ENCODE measurements around the gene HCRTR1.

The HCRTR1 gene

DNA sequence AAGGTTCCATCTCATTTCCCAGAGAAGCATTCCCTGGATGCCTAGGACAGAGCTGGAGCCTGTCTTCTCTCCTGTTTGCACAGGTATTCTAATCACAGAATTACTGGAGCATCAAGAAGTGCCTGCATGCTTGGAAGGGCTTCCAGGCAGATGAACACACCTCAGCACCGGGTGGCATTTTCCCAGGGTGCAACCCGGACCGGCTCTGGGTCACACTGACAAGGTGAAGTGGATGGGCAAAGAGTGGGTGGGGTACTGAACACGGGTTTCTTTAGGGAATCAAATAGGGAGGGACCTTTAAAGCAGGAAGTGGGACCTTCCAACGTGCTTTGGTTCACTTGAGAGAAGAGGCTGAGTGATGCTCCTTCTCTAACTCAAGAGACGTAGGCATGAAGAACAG lies 34.3 kb downstream of the HCRTR1 start:
- Histone ChIP-seq H3K9me3 (replicated peaks in 1 of 11) (no peaks in the 10 kb centered on the region), H3K27me3 (no peaks in the 10 kb centered on the region), H3K4me1 (peaks cover 7 to 39% (median 18%) of the 10 kb centered on the region in 10 experiments), H3K4me3 (no peak overlapping the region), H4K20me1 (no peaks in the 10 kb centered on the region), H3K9ac (no peak overlapping the region), H3K27ac (no peak overlapping the region), H3K4me2 (no peak overlapping the region), H3K36me3 (no peaks in the 10 kb centered on the region)
- TF ChIP-seq Cebpa-rat (IDR thresholded peaks at IDR 0.05): no peak

DNA sequence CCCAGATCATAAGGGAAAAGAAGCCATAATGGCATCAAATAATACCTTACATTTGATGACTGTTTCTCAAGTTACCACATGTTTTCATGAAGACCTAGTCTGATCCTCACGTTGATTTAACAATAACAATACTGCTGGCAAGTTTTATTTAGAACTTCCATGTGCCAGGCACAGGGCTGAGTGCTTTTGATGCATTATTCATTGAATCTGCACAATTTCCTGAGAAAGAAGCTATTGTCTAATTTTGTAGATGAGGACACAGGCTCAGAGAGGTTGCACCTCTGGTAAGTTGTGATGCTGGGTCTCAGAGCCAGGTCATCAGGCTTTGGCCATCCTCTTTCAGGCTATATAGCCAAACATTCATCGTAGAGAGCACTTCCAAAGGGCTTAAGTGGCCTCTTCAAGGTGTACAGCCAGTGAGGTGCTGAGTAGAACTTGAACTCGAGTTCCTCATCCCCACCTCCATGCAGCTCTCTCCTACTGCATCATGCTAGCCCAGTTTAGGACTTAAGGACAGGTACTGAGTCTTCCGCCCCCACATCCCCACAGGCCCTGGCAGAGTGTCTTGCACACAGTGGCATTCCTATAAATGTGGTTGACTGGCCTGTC lies 35.5 kb downstream of the HCRTR1 start:
- Histone ChIP-seq H3K4me3 (no peak overlapping the region), H4K20me1 (no peaks in the 10 kb centered on the region), H3K4me2 (no peak overlapping the region), H3K27ac (no peak overlapping the region), H3K27me3 (no peaks in the 10 kb centered on the region), H3K36me3 (no peaks in the 10 kb centered on the region), H3K9me3 (replicated peaks in 1 of 11) (no peaks in the 10 kb centered on the region), H3K9ac (no peak overlapping the region), H3K4me1 (peaks cover 20 to 51% (median 30%) of the 10 kb centered on the region in 10 experiments)
- TF ChIP-seq Cebpa-rat (IDR thresholded peaks at IDR 0.05): no peak

DNA sequence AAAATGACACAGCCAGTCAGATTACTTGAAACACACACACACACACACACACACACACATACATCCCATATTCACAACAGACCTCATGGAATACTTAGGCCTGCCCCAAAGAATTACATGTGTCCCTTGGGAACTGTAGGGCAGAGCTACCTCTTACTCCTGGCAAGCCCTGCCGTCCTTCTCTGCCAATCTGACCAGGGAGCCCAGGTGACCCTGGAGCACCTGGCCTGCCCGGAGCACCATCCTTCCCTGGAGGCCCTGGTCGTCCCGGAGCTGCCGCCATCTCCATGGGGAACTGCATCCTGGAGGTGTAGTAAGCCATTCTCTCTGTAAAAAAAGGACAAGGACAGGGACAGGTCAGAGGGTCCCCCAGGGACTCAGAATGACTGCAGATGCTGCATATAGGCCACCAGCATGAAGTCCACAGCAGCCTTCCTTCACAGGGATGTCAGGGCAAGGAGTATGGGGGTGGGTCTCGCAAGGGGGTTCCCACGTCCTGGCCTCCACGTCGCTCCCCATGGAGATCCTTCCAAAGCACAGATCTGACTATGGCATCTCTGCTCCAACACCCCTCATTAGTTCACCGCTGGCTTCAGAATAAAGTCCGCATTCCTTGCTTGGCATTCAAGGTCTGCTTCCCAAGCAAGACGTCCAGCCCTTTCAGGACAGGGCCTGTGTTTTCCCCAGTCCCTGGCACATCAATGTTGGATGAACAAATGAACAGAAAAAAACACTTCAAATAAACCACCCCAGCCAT lies 36.4 kb downstream of the HCRTR1 start:
- Histone ChIP-seq H3K4me1 (peaks cover 29 to 56% (median 37%) of the 10 kb centered on the region in 10 experiments), H3K4me2 (no peak overlapping the region), H3K4me3 (no peak overlapping the region), H3K36me3 (no peaks in the 10 kb centered on the region), H4K20me1 (no peaks in the 10 kb centered on the region), H3K27ac (peak overlapping the region in 2 of 11 experiments; percentile 0 to 3; a peak in 1 of 22 replicates), H3K27me3 (no peaks in the 10 kb centered on the region), H3K9me3 (replicated peaks in 1 of 11) (no peaks in the 10 kb centered on the region), H3K9ac (no peak overlapping the region)
- no peak for TF ChIP-seq Cebpa-rat (IDR thresholded peaks at IDR 0.05)

DNA sequence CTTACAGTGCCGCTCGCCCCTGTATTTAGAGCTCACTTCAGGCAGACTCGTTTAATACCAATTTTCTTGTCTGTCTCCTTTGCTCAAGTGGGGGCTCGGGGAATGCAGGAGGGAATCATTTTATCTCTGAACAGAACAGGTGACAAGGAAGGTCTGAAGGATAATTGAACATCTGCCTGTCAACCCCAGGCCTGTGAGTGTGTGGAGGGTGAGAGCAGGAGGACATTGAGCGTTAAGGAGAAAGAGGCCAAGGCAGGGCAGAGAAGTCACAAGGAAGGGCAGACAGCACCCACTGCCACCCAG lies 36.9 kb downstream of the HCRTR1 start:
- H3K27ac ChIP-seq: peak overlapping the region in 2 of 11 experiments; percentile 0 to 3; a peak in 1 of 22 replicates
- no peaks in the 10 kb centered on the region for H3K9me3 ChIP-seq (replicated peaks in 1 of 11)
- no peaks in the 10 kb centered on the region for H4K20me1 ChIP-seq
- no peaks in the 10 kb centered on the region for H3K36me3 ChIP-seq
- no peak overlapping the region for H3K4me2 ChIP-seq
- no peak for TF ChIP-seq Cebpa-rat (IDR thresholded peaks at IDR 0.05)
- no peak overlapping the region for H3K9ac ChIP-seq
- no peak overlapping the region for H3K4me3 ChIP-seq
- H3K4me1 ChIP-seq: peaks cover 34 to 61% (median 43%) of the 10 kb centered on the region in 10 experiments
- no peaks in the 10 kb centered on the region for H3K27me3 ChIP-seq

DNA sequence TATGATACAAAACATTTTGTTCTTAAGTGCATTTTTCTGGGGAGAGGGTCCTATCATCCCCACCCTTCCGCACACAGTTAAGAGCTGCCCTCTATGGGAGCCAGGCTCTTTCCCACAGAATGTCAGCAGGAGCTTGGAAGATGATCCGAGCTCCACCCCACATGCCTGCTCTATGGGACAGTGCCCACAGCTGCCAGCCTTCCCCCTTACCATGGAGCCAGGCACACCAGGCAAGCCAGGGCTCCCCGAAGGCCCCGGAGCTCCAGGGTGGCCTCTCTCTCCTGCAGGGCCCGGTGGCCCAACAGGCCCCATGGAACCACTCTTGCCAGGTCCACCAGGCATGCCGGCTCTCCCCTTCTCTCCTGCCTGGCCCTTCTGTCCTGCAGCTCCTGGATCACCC lies 37.6 kb downstream of the HCRTR1 start:
- Histone ChIP-seq H3K27ac (peak overlapping the region in 4 of 11 experiments; percentile 35 to 91 (median 86); a peak in 4 of 22 replicates), H3K4me1 (peaks cover 41 to 68% (median 49%) of the 10 kb centered on the region in 10 experiments), H4K20me1 (no peaks in the 10 kb centered on the region), H3K27me3 (no peaks in the 10 kb centered on the region), H3K4me2 (peak overlapping the region in 6 of 11 experiments; percentile 83 to 99 (median 92); a peak in 9 of 22 replicates), H3K4me3 (no peak overlapping the region), H3K36me3 (no peaks in the 10 kb centered on the region), H3K9ac (peak overlapping the region in 1 of 11 experiments; percentile 6; a peak in 2 of 22 replicates), H3K9me3 (replicated peaks in 1 of 11) (no peaks in the 10 kb centered on the region)
- no peak for TF ChIP-seq Cebpa-rat (IDR thresholded peaks at IDR 0.05)

DNA sequence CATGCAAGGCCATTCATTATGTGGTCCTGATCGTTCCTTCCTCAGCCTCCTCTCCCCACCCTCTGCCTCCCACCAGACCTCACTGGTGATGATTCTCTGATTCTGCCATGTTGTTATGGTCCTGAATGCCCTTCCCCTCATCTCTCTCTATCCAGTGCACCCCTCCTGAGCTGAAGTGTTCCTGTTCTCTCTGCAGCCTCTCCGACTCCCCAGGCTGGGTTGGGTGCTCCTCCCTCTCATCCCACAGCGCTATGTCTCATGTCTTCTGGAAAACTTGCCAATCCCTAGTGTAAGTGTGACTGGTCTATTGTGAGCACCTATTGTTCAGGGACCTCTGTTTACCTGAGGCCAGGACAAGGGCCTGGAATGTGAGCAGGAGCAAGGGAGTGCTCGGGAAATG lies 38.3 kb downstream of the HCRTR1 start:
- H3K9me3 ChIP-seq (replicated peaks in 1 of 11): no peaks in the 10 kb centered on the region
- H3K9ac ChIP-seq: peak overlapping the region in 2 of 11 experiments; percentile 6 to 10; a peak in 1 of 22 replicates
- no peaks in the 10 kb centered on the region for H3K36me3 ChIP-seq
- H4K20me1 ChIP-seq: no peaks in the 10 kb centered on the region
- H3K27me3 ChIP-seq: peaks cover 0 to 4% (median 0%) of the 10 kb centered on the region in 11 experiments; a peak in 2 of 22 replicates
- peaks cover 47 to 74% (median 56%) of the 10 kb centered on the region in 10 experiments for H3K4me1 ChIP-seq
- H3K4me3 ChIP-seq: no peak overlapping the region
- H3K27ac ChIP-seq: peak overlapping the region in 7 of 11 experiments; percentile 11 to 91 (median 32); a peak in 9 of 22 replicates
- peak overlapping the region in 10 of 11 experiments; percentile 53 to 99 (median 94); a peak in 19 of 22 replicates for H3K4me2 ChIP-seq
- TF ChIP-seq Cebpa-rat (IDR thresholded peaks at IDR 0.05): no peak

DNA sequence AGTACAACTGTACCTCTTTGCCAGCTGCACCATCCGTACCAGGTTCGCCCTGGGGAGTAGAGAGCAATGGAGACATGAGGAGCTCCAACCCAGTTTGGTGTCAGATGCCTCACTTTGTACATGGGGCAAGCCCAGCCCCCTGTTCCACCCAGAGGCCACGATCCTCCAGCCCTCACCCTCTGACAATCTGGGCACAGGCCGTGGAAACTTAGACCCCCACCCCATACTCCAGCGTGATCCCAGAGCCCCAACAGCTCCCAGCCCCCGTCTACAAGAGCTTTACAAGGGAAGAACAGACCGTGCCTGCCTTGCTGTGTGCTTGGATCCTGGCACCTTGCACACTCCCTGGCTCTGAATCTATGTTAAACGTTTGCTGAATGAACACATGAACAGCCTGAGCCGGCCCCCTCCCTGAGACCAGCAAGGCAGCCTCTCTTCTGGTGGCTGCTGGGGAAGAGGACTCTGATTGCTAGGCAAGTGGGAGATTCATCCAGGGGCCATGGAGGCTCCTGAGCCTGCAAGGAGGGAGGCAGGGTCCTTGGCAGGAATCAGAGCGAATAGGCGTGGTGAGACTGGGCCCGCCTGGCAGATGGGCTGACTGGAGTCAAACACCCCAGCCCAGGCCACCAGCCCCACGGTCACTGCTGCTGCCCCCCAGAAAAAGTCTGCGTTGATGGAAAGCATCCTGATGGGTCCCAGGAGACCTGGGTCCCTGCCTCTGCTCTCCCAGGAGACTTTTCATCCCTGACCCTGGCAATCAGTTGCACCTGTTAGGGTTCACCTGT lies 39.7 kb downstream of the HCRTR1 start:
- Histone ChIP-seq H3K4me1 (peaks cover 59 to 85% (median 69%) of the 10 kb centered on the region in 10 experiments), H4K20me1 (no peaks in the 10 kb centered on the region)
- no peak for TF ChIP-seq Cebpa-rat (IDR thresholded peaks at IDR 0.05)

DNA sequence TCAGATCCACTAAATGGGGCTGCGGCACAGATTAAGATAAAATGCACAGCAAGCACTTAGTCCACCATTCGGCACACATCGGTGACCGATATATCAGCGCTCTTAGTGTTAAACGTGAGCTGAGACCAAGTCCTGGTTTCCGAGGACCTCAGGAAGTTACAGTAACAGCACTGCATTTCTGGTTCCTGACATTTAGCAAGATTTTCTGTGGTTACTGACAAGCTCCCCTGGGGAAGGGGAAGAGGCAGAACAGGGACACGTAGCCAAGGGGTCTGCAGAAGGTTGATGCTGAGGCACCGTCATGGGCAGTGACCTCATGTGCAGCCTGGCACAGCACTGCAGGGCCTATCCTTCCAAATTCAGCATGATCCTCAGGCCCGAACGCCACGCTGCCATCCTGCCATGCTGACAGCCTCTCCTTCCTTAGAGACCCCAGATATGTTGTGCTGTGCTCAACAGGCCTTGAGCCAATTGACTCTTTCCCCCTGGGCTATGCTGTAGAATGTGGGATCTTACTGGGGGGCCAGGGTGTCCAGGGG lies 40.6 kb downstream of the HCRTR1 start:
- H3K27ac ChIP-seq: peak overlapping the region in 9 of 11 experiments; percentile 50 to 91 (median 82); a peak in 18 of 22 replicates

More for the DNA sequence above, 39.7 kb downstream of the HCRTR1 start:
- Histone ChIP-seq H3K27me3 (peaks cover 0 to 14% (median 0%) of the 10 kb centered on the region in 11 experiments; a peak in 3 of 22 replicates), H3K4me2 (peak overlapping the region; percentile 83 to 99 (median 94)), H3K9me3 (replicated peaks in 1 of 11) (no peaks in the 10 kb centered on the region), H3K27ac (peak overlapping the region in 9 of 11 experiments; percentile 50 to 91 (median 82); a peak in 18 of 22 replicates), H3K4me3 (peak overlapping the region in 6 of 10 experiments; percentile 13 to 43 (median 18); a peak in 7 of 20 replicates), H3K9ac (peak overlapping the region in 9 of 11 experiments; percentile 51 to 80 (median 70); a peak in 16 of 22 replicates), H3K36me3 (no peaks in the 10 kb centered on the region)

More for the DNA sequence above, 40.6 kb downstream of the HCRTR1 start:
- Histone ChIP-seq H3K4me2 (peak overlapping the region; percentile 83 to 99 (median 94)), H3K27me3 (peaks cover 0 to 14% (median 0%) of the 10 kb centered on the region in 11 experiments; a peak in 3 of 22 replicates), H3K4me1 (peaks cover 59 to 93% (median 74%) of the 10 kb centered on the region in 10 experiments), H3K36me3 (no peaks in the 10 kb centered on the region), H3K9ac (peak overlapping the region in 10 of 11 experiments; percentile 50 to 80 (median 70); a peak in 19 of 22 replicates), H3K9me3 (replicated peaks in 1 of 11) (no peaks in the 10 kb centered on the region), H3K4me3 (peak overlapping the region in 7 of 10 experiments; percentile 10 to 43 (median 19); a peak in 10 of 20 replicates), H4K20me1 (no peaks in the 10 kb centered on the region)
- TF ChIP-seq Cebpa-rat (IDR thresholded peaks at IDR 0.05): peak in 8 of 11 experiments; percentile 21 to 85 (median 60); a peak in 10 of 22 replicates
